NCI-H345 treated with DMSO at 0.1 percent for 48 hours (cell line): Measurements from ENCODE around the gene FOXN1.
"Not testable (repeated sequence)": the region's sequence is repeated elsewhere in the genome, so short reads cannot be mapped to it uniquely, and the experiment has no call there.

ENCODE experiments used
- DNase-seq: peaks from one replicate; lab custom pipeline; 2025; ENCODE audit not compliant: unreplicated experiment; lab: John Stamatoyannopoulos, UW

FOXN1 gene

DNA sequence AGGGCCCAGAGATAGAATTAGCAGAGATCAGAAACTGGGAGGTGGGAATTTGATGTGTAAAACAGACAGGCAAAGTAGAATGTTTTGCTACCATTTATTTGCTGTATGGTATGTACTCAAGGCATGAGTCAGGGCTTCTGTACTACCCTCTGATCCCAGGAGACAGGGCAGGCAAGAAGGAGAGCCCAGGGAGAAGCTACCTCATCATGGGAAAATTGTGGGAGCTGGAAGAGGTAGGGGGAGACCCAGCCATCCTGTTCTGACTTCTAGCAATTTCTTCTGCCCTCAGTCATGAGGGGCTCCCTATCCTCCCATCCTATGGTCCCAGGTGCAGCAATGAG is 66.9 kb downstream of the FOXN1 start:
- DNase-seq = no peak

DNA sequence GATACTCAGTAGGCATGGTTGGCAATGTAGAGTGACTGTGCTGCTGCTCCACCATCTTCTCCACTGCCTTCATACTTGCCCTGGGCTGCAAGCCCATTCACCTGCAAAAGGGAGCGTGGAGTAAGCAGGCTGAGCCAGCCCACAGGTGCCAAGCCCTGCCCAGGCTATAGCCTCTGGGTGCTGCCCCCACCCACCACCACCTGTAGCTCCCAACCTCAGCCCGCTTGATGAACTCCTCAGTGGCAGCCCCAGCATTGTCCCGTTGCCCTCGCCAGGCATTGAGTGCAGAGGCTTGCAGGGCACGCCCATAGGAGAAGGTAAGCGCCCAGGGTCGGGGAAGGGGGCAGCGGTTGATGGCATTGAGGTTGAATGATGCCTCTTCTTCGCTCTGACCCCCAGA is 67.4 kb downstream of the FOXN1 start:
- DNase-seq = no peak

DNA sequence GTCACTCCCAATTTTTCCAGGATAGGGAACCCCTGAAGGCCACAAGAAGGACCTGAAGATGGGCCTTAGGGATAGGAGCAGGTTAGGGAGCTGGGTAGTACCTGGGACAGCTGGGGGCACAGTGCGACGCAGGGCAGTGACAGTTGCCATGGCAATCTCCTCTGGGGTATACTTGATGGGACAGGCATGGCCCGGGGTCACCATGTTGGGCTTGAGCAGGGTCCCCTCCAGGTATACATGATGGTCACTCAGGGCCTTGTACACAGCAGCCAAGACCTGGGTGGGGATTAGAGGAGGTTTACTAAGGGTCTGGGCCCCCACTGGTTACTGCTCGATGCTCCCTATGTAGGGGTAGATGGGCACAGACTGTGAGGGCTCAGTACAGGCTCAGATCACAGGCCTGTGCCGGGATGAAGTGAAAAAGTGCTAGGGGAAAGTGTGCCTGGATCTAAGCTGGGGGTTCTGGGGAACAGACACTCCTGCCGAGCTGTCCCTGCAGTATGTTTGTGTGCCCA is 67.9 kb downstream of the FOXN1 start:
- no peak for DNase-seq

DNA sequence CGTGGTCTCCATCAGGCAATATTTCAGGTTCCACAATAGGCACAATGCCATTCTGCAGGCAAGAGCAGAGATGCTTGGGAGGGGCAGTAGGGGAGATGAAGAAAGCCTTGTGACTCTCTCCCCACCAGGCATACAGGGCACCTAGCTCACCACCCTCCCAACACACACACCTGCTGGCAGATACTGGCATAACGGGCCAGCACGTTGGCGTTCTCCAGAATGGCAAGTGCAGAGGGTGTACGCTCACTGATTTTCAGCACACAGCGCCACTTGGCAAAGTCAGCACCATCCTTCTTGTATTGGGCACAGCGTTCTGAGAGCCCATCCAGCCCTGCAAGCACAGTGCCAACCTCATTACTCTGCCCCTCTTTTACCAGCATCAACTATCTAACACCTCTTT is 68.4 kb downstream of the FOXN1 start:
- no peak for DNase-seq

DNA sequence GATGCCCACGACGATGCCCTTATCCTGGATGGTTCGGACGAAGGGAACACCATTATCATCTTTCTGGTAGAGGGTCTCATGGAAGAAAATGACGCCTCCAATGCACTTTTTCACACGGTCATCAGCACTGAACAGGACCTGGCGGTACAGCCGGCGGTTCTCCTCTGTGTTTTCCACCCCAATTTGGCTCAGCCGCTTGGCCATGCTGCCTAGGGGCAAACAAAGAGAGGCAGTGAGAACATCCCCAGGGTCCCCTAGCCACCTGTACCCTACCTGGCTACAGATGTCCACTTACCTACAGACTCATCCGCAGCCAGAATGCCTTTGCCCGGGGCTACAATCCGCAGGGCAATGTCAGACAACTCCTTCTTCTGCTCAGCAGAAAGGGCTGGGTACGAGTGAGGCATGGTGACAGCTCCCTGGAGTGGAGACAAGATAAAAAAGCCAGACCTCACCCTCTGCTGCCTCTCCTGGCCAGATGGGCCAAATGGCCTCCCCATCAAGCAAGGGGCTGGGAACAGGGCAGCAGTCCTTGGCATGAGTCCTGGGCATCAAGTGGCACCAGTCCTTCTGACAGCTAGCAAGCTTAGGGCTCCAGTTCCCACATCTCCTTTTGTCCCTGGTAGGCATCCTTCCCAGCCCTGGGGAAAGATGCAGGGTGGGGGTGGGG is 69.1 kb downstream of the FOXN1 start:
- no peak for DNase-seq

DNA sequence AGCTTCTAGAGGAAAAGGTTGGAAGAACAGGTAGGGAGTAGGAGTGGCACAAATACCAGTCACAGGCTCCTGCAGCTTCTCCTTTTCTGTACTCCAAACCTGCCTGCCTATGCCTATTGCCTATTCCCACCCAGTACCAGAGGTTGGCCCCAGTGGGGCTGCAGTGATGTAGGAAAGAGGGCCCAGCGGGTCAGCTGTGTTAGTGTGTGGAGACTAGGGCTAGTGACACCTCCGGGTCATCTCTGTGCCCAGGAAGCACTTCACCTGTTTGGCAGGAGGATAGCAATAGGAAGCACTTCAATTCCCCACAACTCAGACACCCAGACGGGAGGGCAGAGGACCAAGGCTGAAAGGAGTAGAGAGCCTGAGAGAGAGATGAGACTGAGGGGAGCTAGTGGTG is 69.9 kb downstream of the FOXN1 start:
- DNase-seq = not testable (repeated sequence)

DNA sequence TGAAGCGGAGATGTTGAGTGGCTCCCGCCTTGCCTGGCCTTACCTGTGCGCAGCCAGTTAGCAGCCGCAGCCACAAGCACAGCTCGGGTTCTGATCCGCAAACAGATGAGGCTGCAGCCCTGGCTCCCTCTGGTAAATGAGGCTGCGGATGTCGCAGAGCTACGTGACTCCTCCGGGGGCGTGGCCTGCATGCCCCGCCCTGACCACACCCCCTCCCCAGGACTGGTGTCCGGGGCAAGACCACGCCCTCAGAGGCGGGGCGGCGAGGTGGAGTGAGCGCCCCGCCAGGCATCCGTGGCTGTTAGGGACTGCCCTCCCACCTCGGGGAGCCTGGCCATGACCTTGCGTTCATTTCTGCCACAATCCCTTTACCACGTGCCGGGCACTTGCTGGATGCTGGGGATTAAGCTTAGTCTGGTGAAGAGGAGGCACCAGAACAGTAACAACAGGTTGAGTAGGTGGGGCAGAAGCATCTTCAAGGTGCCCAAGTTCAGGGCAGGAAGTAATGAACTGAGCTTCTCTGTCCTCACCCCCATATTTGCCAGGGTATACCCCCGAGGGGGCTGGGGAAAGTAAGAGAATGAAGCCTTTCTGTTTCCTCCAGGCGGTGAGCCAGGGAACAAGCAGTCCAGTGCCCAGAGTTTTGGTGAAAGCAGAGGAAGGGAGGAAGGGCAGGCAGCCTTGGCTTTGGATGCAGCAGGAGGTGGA is 70.8 kb downstream of the FOXN1 start, which contains the start of gene ALDOC:
TSS of gene ALDOC (minus strand) at position 138 of the 708 bp plus-strand sequence. CDS start 1,363 bp downstream, outside the sequence.
- peak; percentile 84 for DNase-seq

DNA sequence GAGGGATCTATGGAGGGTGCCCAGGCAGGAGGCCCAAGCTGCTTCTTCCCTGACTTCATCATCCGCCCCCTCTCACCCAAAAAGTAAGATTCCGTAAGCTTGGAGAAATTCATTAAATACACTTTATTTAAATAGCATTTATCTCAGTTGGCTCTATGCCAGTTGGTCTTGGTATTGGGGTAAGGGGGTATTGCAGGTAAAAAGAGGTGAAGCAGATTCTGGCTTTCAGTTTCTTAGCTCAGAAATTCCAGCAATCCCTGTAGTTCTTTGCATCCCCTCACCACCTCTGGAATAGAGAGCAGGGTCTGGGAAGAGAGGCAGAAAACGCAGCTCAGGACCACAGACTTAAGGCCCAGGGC is 71.3 kb downstream of the FOXN1 start:
- no peak for DNase-seq

DNA sequence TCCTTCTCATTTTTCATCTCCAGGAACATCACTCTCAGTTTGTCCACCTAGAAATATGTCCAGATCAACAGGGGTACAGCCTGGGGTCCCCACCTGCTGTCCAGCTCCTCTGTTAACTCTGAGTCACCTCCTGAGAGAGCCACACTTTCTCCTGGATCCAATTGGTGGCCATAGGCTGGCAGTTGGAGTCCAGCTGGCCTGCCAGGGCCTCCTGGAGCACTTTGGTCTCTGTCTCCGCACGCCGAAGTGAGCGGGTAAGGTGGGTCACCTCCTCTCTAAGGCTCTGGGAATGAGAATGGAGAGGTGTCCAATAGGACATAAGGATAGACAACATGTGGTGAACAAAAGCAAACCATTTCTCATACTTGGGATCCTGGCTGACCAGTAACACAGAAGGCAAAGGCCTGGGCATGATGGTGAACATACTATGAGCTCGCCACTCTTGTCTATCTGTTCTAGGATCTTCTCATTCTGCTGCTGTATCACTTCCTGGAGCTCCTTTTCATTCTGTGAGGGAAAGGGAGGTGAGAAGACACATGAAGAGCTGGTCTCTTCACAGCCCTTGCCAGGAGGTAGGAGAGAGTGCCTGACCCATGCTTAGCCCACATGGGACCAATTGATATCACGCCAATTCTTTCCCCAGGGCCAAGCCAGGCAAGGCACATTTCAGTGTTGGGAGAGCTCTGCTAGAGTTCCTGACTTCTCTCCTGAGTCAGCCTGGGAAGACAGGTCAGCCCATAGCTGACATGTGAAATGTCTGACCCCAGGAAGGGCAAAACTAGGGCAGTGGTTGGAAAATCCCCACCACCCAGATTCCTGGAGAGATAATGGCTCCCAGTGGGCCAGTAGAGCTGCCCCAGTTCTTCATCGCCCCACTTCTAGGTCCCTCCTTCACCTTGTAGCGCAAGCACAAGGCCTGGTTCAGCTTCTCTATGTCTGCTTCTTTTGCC is 72.4 kb downstream of the FOXN1 start:
- no peak for DNase-seq

DNA sequence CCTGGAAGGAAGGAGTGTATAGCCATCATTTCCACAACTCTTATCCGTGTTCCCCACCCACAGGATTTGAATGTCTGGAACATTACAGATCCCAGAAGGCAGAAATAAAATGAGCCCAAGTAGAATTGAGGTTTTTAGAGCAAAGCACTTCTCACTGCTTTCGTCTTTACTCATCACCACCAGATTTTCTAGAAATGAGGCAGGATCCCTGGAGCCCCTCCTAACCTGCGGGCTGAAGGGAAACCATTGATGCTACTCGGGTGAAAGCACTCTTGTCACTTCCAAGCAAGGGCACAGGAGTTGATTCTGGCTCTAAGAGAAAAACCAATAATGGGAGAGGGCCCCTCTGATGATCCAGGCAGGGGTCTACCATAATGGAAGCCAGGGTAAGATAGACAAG is 73.4 kb downstream of the FOXN1 start:
- no peak for DNase-seq

DNA sequence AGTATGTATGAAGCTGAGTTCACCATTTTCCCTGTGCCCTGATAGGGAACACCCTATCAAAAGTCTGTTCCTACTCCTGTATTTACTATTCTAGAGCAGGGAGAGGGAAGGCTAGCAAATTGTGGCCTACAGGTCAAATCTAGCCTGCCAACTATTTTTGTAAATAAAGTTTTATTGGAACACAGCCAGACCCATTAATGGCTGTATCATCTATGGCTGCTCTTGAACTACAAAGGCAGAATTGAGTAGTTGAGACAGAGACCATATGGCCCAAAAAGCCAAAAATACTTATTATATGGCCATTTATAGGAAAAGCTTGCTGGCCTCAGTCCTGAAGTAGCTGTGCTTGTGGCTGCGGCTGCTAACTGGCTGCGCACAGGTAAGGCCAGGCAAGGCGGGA is 74.8 kb downstream of the FOXN1 start:
- no peak for DNase-seq

DNA sequence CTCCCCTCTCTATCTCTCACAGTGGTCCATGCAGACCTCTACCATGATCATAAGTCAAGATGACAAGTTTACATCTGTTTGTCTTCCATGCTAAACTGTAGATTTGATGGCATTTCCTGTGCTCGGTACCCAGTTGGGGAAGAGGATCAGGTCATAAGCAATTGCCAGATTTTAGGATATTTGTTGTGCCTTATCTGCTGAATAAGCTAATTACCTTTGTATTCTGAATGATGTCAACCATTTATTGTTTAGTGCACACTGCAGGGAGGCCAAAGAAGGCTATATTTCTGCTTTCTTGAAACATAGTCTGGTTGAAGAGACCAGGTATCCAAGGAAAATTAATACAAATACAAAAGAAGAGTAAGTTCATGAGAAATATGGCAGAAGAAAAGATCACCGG is 76.4 kb downstream of the FOXN1 start:
- DNase-seq = no peak

DNA sequence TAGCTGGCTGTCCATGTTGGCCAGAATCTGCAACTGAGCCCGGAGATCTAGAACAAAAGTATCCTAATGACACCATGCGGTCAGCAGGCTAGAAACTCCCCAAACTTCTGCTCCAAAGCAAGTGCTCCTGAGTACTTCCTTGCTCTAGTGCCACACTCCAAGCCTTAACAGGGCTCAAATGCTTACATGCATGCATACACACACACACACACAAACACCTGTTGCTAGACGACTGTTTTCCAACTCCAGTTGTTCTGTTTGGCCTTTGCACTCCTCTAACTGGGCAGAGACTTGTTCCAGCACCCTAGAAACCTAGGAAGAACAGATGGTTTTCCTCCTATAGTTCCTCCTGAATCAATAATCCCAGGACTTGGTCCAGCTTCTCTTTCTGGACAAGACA is 78.3 kb downstream of the FOXN1 start:
- no peak for DNase-seq

DNA sequence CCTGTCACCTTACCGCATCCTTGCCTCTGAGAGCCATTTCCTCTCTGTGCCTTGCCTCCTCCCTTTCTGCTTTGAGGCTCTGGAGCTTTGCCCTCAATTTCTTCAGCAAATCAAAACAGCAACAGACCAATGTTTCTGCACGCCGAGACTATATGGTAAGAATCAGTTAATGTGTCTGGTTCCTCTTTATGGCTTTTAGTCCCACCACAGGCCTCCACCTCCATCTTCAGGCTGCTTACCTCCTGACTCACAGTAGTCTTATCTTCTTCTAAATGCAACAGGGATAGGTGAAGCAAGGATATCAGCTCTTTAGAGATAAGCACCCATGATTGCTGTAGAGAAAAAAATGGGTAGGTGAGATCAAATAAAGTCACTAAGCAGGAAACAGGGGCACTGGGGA is 79.7 kb downstream of the FOXN1 start:
- DNase-seq = no peak
